SHP77 (cell line): Measurements from ENCODE around the gene PAPPA.

Experiments used
- DNase-seq, 2 experiments: peaks; one replicate each; lab custom pipeline; 2025; lab: John Stamatoyannopoulos, UW

PAPPA gene

GRCh38 chr9:116153765-116154333 is at the start of gene PAPPA:
Gene PAPPA (plus strand): TSS chr9:116153791. CDS start chr9:116154173, 382 bp downstream.
- DNase-seq, result no peak

GRCh38 chr9:116103976-116104820 is 49.4 kb upstream of the PAPPA start:
- DNase-seq, result no peak

DNA sequence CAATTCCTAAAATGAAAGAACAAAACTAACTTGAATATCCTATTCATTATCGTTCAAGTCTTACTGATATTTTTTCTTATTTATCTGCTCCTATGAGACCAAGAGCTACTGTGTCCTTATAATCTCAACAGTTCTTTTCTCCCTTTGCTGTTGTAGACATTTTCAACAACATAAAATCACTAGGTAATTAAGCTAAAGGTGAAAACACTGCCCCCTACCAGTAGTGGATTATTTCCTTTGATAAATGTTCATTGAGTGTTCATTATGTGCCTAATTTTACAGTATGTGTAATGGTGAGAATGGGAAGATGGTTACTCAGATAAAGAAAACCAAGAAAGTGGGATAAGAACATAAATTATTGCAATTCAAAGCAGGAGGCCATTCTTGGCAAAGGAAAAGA is 41.4 kb upstream of the PAPPA start:
- no peak for DNase-seq

DNA sequence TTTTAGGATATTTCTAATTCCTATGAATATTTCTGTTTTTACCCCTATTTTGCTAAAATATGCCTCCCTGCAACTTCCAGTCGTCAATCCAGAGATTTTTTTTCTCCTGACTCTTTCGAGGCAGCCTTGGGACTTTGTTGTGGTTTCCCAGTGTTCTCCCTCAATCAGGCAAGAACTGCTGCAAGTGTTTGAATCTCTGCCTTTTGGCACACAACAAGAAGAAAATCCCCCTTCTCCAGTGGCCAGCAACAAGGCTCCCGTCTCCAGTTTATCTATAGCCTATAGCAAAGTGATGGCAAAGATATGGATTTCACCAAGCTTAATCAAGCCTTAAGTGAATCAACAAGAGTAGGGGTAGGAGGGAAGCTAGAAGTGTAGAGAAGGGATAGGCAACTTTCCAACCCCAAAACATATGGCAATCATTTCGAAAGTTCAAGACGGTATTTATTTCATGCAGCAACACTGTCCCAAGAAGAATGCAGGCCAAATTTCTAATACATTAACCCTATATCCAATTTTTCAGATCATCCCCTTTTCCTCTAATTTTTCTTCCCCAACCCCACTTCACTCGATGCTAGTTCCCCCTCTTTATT is 37.7 kb upstream of the PAPPA start:
- DNase-seq, result no peak

DNA sequence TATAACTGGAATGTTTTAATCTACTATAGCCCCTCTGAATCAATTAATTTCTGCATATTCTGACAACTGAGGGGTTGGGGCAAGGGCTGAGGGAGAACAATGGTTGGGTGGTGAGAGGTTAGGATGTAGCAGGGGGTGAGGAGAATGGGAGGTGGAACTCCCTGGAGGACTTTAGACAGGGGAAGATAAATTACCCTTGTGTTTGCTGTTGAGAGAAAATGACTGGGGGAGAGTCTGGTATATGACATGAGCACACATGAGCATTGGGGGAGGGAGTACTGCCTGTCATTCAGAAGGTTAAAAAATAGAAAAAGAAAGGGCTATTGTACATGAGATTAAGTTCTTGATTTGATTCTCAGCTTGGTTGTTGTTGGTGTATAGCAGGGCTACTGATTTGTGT is 37.2 kb upstream of the PAPPA start:
- DNase-seq, result no peak

GRCh38 chr9:116123171-116123570 is 30.4 kb upstream of the PAPPA start:
- DNase-seq, result no peak

GRCh38 chr9:116124472-116125040 is 29.0 kb upstream of the PAPPA start:
- DNase-seq, result no peak

GRCh38 chr9:116133163-116133562 is 20.4 kb upstream of the PAPPA start:
- no peak for DNase-seq

DNA sequence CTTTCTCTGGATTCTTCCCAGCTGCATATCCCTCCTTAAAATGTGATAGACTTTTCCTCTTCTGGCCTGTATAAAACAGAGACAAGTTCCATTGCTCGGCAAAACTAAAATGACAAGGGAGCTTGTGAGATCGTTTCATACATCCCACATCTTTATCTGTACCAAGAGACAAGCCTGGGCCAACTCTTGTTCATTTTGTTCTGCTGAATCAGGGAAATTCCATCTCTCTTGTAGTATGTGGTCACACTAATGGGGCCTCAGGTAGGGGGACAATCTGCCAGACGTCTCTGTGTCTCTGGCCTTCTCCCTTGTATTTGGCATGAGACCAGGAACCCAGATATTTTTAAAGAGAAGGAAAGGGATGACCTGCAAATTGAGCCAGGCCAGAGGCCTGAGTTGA is 18.6 kb upstream of the PAPPA start:
- DNase-seq, result no peak

DNA sequence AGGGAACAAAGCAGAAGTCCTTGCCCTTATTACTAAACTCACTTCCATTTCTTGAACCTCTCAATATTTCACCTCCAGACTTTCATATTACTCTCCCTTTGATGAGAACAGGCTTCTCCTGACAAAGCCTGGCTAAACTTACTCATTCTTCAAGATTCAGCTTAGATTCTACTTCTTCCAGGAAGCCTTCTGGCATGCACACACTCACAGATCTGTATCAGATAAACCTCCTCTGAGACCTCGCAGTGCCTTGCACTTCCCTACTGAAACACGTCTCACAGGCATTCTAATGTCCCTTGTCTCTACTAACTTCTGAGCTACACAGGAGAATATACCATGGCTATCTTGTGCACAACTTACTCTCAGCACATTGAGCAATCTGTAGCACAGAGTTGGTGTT is 16.6 kb upstream of the PAPPA start:
- DNase-seq, result no peak

- no peak for DNase-seq
These were observed 16.0 kb upstream of the PAPPA start for GRCh38 chr9:116137581-116137980.

DNA sequence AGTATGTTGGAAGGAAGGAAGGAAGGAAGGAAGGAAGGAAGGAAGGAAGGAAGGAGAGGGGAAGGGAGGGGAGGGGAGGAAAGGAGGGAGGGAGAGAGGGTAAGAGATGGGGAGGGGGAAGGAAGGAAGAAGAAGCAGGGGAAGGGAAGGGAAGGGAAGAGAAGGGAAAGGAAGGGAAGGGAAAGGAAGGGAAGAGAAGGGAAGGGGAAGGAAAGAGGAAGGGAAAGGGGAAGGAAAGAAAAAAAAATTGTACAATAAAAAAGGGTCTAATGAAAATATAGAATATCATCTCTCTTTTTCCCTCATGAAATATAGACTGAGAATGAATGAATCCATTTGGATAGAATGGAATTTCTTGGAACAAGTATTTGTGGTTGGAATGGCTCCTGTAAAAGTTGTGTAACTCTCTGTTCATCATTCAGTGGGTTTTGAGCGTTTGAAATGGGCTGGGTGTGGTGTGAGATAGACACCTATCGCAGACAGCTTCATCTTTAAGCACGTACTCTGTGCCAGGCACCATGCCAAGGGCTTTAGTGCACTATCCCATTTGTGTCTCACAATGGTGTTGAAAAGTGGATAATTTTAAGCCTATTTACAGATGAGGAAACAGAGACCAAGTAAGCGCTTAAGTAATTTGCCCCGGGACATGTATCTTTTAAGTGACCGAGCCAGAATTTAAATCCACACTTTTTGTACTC is 11.6 kb upstream of the PAPPA start:
- no peak for DNase-seq

DNA sequence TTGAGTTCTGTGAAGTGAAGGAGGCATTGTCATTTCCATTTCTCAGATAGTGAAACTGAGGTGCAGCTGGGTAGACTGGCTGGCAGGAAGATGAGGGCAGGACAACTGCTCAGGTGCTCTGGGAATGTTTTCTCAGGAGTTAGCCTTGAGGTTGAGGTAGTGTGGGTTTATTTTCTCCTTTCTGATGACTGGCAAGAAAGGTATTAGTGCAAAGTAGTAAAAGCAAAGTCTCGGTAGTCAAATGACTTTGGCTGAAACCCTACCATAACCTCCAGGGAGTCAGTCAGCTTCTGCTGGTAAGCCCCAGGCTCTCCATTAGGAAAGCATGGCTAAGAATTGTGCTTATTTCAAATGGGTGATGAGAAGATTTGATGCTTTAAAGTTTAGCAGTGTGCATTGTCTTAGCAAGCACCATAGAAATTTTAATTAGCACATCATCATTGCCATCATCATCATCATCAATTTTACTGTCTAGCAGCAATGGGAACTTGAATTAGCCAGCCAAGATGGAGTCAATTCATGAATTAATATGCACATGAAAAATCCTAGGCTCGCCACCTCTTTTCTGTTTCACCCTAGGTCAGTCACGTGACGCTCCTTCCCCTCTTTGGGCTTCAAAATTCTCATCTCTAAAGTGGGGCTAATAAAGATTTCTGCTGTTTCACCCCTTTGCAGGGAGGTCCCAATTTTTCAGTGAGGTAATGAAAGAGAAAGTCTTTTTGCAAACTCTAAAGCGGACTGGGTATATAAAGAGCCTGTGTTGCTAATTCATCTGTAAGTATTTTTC is 10.7 kb upstream of the PAPPA start:
- no peak for DNase-seq

DNA sequence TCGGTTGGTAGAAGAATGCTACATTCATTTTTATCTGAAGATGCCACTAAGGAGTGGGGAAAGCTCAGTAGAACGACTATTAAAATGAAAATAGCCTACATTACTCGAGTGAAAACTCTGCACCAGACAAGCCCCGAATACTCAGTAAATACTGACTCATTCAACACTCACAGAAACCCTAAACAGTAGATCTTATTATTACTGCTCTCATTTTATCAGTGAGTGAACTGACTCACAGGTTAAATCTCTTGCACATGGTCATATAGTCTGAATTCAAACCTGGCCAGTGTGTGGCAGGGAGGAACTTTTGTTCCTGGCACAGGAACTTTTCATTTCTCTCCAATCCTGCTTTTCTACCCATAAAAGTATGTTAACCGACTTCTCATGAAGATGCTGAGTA is 9.6 kb upstream of the PAPPA start:
- no peak for DNase-seq

GRCh38 chr9:116144555-116144954 is 9.0 kb upstream of the PAPPA start:
- no peak for DNase-seq

DNA sequence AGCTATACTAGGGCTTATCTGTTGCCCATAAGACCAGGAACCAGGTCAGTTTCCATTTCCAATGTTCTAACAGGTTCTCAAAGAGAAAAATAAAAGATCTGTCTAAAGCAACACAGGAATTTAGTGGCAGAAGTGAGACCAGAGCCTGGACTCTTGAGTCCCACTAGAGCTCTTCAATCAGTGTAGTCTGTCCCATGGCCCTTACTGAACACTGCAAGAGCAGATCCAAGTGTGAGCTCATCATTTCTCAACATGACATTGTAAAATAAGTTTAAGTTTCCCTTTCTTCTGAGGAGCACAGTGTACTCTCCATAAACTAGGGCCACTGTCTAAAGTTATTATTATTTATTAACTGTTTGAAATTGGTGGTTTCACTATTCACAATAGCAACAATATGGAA is 8.6 kb upstream of the PAPPA start:
- no peak for DNase-seq

DNA sequence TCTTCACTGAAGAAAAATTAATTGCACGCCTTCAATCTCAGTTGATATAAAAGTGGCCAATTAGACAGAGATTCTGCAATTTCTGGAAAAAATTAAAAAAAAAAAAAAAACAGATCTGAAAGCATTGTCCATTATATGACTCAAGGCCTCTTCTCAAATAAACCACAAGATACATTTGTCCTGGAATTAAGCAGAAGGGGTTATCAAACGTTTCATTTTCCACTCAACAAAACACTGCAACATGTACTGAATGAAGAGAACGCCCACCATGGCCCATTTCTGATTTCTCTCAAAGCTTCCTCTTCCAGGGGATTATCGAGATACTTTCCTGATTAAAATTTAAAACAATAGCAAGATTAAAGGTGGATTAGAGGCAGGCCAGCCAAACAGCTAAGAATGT is 5.8 kb upstream of the PAPPA start:
- no peak for DNase-seq

DNA sequence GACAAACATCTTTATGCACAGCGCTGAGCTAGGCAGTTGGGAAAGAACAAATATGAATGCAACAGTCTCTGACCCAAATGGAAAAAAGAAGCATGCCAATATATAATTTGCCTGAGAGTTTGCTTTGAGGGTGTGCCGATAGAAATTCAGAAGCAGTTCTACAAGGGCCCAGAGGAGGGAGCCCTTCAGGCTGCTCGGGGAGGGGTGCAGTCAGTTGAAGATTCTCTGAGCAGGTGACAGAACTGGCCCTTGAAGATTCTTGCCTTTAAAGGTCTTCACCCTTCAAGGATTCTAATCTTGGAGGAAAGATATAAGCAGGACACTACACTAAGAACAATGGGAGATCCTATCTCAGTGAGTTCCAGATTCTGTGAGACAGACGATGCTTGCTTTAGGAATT is 3.7 kb upstream of the PAPPA start:
- no peak for DNase-seq

DNA sequence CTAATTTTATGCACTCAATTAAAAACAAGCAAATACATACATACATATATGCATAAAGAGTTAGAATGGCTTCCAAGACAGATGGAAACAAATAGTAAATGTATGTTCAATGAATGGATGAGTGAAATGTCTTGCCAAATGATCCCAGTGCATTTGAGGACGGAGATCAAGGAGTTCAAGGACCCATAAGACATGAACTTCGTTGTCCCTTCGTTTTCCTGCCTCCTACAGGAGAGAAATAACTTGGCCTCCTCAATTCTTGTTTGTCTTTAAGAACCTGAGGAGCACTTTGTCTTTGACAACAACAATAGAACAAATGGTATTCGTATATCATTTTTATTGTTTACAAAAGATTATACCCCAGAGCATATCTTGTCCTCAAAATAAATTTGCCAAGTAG is 2.4 kb upstream of the PAPPA start:
- DNase-seq, result no peak

- DNase-seq, result no peak
These were observed 1.6 kb upstream of the PAPPA start for GRCh38 chr9:116151966-116152381.

DNA sequence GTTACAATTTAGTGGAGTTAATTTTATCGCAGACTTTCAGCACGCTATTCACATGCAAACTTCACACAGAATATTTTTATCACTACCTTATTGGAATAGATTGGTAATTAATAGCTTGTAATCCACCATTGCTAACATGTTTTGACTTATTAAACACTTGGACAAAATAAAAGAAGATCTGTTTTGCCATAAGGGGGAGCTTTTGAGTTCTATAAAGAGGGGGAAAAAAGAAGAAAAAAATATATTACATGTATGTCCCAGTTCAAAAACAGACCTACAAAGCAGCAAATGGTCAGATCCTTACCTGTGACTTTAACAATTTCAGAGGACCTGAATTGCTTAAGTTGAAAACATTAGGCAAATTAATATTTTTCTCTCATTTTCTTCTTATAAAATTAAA is 1.2 kb upstream of the PAPPA start:
- DNase-seq, result no peak
